Measurements from ENCODE around the gene VWA3B.
"Not testable (repeated sequence)": the region's sequence is repeated elsewhere in the genome, so short reads cannot be mapped to it uniquely, and the experiment has no call there.

VWA3B gene

GRCh38 chr2:98252038-98252773 is 165.2 kb downstream of the VWA3B start:
- TF ChIP-seq CTCF (IDR thresholded peaks at IDR 0.05; ENCODE audit: insufficient read depth, low read length, missing control alignments) = no peak
- ChIA-PET CTCF (no interaction called here), POLR2A (no interaction called here)
- no peak overlapping the region for H3K4me3 ChIP-seq (ENCODE audit: low read depth, low read length)
- DNase-seq (ENCODE audit: low read depth, low spot score) = no peak

- H3K4me3 ChIP-seq (ENCODE audit: low read depth, low read length) = no peak overlapping the region
- ChIA-PET POLR2A (no interaction called here), CTCF (interaction anchor here (2.0 kb wide), 1 partner anchor 15 kb away, joined by 7 read pairs; no protein-coding TSS in a partner anchor)
- TF ChIP-seq CTCF (IDR thresholded peaks at IDR 0.05; ENCODE audit: insufficient read depth, low read length, missing control alignments) = no peak
- DNase-seq (ENCODE audit: low read depth, low spot score) = no peak
Measured at GRCh38 chr2:98253461-98254070, 166.6 kb downstream of the VWA3B start.

GRCh38 chr2:98254504-98255059 is 167.6 kb downstream of the VWA3B start:
- no peak for TF ChIP-seq CTCF (IDR thresholded peaks at IDR 0.05; ENCODE audit: insufficient read depth, low read length, missing control alignments)
- H3K4me3 ChIP-seq (ENCODE audit: low read depth, low read length) = no peak overlapping the region
- no peak for DNase-seq (ENCODE audit: low read depth, low spot score)
- CTCF ChIA-PET = interaction anchor here (0.7 to 2.0 kb wide), 2 partner anchors 14 to 132 kb away, joined by 3 to 7 read pairs; no protein-coding TSS in a partner anchor
- POLR2A ChIA-PET = no interaction called here

GRCh38 chr2:98258906-98259305 is 171.9 kb downstream of the VWA3B start:
- ChIA-PET CTCF (interaction anchor here (1.0 kb wide), 1 partner anchor 11 kb away, joined by 3 read pairs; no protein-coding TSS in a partner anchor), POLR2A (no interaction called here)
- no peak for DNase-seq (ENCODE audit: low read depth, low spot score)
- no peak overlapping the region for H3K4me3 ChIP-seq (ENCODE audit: low read depth, low read length)
- no peak for TF ChIP-seq CTCF (IDR thresholded peaks at IDR 0.05; ENCODE audit: insufficient read depth, low read length, missing control alignments)

GRCh38 chr2:98263362-98263761 is 176.4 kb downstream of the VWA3B start:
- no peak for DNase-seq (ENCODE audit: low read depth, low spot score)
- CTCF ChIA-PET = no interaction called here
- no peak for TF ChIP-seq CTCF (IDR thresholded peaks at IDR 0.05; ENCODE audit: insufficient read depth, low read length, missing control alignments)
- no peak overlapping the region for H3K4me3 ChIP-seq (ENCODE audit: low read depth, low read length)
- POLR2A ChIA-PET = no interaction called here

- CTCF ChIA-PET = interaction anchor here (0.7 to 3.9 kb wide), 10 partner anchors 12 to 569 kb away, joined by 3 to 34 read pairs (median 10); no protein-coding TSS in a partner anchor
- H3K4me3 ChIP-seq (ENCODE audit: low read depth, low read length); POLR2A ChIA-PET; DNase-seq (ENCODE audit: low read depth, low spot score): not testable (repeated sequence)
Measured at GRCh38 chr2:98268225-98268624, 181.3 kb downstream of the VWA3B start.
